ENCODE results near the gene DOCK4. TPM values are rescaled to one million over a fixed set of nuclear protein-coding genes. Genes with fewer than 3 reads are reported as not detected.

The DOCK4 gene
- total RNA-seq, 6 experiments from 2014 or later, result 9.4 to 29.9 (median 22.8) TPM

DNA sequence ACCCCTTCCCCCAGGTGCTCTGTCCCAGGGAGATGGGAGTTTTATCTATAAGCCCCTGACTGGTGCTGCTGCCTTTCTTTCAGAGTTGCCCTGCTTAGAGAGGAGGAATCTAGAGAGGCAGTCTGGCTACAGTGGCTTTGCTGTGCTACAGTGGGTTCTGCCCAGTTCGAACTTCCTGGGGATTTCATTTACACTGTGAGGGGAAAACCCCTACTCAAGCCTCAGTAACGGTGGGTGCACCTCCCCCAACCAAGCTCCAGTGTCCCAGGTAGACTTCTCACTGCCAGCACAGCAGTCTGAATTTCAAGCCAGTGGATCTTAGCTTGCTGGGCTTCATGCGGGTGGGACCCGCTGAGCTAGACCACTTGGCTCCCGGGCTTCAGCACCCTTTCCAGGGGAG is 500.4 kb downstream of the DOCK4 start:
- Histone ChIP-seq H3K9me3 (no peaks in the 10 kb centered on the region), H3K27me3 (no peaks in the 10 kb centered on the region), H3K36me3 (no peaks in the 10 kb centered on the region), H3K4me1 (no peaks in the 10 kb centered on the region), H3K27ac (no peak overlapping the region), H3K4me3 (no peak overlapping the region)
- intact Hi-C loops (cut with DNase I), result no loop called here
- WGBS (ENCODE audit: insufficient coverage, low coverage, low lambda C conversion rate, missing lambda C conversion rate), result 65% methylated on average over 2 of the region's 5 CpGs
- TF ChIP-seq, protein P1, sequence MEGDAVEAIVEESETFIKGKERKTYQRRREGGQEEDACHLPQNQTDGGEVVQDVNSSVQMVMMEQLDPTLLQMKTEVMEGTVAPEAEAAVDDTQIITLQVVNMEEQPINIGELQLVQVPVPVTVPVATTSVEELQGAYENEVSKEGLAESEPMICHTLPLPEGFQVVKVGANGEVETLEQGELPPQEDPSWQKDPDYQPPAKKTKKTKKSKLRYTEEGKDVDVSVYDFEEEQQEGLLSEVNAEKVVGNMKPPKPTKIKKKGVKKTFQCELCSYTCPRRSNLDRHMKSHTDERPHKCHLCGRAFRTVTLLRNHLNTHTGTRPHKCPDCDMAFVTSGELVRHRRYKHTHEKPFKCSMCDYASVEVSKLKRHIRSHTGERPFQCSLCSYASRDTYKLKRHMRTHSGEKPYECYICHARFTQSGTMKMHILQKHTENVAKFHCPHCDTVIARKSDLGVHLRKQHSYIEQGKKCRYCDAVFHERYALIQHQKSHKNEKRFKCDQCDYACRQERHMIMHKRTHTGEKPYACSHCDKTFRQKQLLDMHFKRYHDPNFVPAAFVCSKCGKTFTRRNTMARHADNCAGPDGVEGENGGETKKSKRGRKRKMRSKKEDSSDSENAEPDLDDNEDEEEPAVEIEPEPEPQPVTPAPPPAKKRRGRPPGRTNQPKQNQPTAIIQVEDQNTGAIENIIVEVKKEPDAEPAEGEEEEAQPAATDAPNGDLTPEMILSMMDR (IDR thresholded peaks at IDR 0.05), result no peak
- TF ChIP-seq POLR2A (IDR thresholded peaks at IDR 0.05), result no peak
- no peak for ATAC-seq
- DNase-seq, result no peak

DNA sequence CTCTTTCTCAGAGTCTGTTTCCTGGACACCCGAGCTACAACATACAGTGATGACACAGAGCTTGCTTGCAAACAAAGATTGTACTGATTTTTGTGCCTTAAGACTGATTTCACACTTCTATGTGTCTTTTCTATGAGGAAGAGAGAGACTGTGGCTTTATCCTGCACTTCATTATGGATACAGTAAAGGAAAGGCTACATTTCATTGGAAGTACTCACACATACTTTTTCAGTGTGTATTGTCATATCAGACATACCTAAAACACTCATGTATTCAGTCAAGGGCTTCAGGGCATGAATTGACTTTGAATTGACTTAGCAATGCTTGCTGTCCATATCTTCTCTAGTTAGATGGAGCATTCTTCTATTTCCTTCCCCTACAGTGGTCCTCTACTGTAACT is 508.4 kb downstream of the DOCK4 start:
- Histone ChIP-seq H3K4me3 (no peak overlapping the region), H3K4me1 (no peaks in the 10 kb centered on the region), H3K27me3 (no peaks in the 10 kb centered on the region), H3K27ac (no peak overlapping the region), H3K9me3 (no peaks in the 10 kb centered on the region), H3K36me3 (no peaks in the 10 kb centered on the region)
- intact Hi-C loops (cut with DNase I), result no loop called here
- TF ChIP-seq, protein P1 (IDR thresholded peaks at IDR 0.05), result no peak
- 36% methylated on average over 1 of the region's 1 CpG for WGBS (ENCODE audit: insufficient coverage, low coverage, low lambda C conversion rate, missing lambda C conversion rate)
- ATAC-seq (no peak), DNase-seq (no peak)

DNA sequence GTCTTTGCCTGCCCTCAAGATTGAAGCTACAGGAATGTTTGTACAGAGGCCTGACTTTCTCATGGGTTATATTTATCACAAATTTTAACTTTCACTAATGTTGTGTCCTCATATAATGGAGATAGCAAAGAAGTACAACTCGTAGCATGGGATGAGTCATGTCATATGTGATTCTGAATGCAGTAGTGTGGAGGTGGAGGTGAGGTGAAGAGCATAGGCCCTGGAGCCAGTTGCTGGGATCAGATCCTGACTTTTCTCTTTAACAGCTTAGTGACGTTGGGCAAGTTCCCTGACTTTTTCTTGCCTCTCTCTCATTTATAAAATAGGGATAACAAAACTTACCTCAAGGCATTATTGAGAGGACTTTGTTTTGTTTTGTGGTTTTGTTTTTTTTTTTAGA is 511.8 kb downstream of the DOCK4 start:
- Histone ChIP-seq H3K9me3 (no peaks in the 10 kb centered on the region), H3K27ac (no peak overlapping the region), H3K4me1 (no peaks in the 10 kb centered on the region), H3K27me3 (no peaks in the 10 kb centered on the region), H3K36me3 (no peaks in the 10 kb centered on the region), H3K4me3 (no peak overlapping the region)
- WGBS (ENCODE audit: insufficient coverage, low coverage, low lambda C conversion rate, missing lambda C conversion rate), result 73% methylated on average over 2 of the region's 2 CpGs
- intact Hi-C loops (cut with DNase I), result no loop called here
- ATAC-seq (no peak), DNase-seq (no peak)
- TF ChIP-seq POLR2A (IDR thresholded peaks at IDR 0.05), result no peak
- TF ChIP-seq, protein P1 (IDR thresholded peaks at IDR 0.05), result no peak

DNA sequence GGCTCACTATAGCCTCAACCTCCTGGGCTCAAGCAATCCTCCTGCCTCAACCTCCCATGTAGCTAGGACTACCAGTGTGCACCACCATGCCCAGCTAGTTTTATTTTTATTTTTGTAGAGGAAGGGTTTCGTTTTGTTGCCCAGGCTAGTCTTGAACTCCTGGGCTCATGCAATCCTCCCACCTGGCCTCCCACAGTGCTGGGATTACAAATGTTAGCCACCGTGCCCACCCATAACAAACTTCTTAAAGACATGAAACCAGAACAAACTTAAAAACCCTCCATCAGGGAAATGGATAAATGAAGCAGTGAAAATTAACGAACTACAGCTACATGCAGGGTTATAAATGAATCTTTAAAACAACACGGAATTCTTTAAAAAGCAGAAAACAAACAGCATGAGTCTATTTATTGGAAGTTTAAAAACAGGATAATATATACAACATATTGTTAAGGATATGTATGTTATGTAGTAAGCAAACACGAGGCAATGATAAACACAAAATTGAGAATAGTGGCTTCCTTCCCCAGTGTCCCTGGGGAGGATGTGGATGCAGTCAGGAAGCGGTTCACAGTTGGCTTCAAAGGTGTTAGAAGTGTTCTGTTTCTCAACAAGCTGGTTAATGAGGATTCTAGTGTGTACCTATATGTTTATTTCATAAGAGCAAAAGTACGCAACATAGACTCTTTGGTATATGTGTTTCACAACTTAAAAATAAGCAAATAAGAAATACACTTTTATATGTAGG is 515.7 kb downstream of the DOCK4 start:
- no peak for ATAC-seq
- 60% methylated on average over 7 of the region's 7 CpGs for WGBS (ENCODE audit: insufficient coverage, low coverage, low lambda C conversion rate, missing lambda C conversion rate)
- no peaks in the 10 kb centered on the region for H3K4me1 ChIP-seq
- no peak for TF ChIP-seq POLR2A (IDR thresholded peaks at IDR 0.05)
- TF ChIP-seq, protein P1 (IDR thresholded peaks at IDR 0.05), result no peak
- no peaks in the 10 kb centered on the region for H3K36me3 ChIP-seq
- H3K27ac ChIP-seq, result no peak overlapping the region
- no peak overlapping the region for H3K4me3 ChIP-seq
- DNase-seq, result no peak
- no peaks in the 10 kb centered on the region for H3K27me3 ChIP-seq
- intact Hi-C loops (cut with DNase I), result no loop called here
- H3K9me3 ChIP-seq, result no peaks in the 10 kb centered on the region

DNA sequence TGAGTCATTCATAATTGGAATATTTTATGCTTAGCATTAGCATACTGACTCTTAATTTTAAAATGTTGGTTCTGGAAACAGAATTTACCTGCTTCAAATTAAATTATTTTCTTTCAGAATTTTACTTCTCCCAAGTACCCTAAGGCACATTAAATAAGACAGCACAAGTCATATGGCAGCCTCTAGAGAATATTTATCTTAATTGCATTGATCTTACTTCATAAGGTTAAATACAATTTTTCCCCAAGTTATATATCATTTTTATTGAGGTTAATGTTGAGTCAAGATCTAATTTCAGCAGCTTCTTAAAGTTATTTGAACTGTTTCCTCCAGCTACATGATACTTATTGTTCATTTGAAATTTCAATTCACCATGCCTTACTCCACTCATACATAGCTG is 520.9 kb downstream of the DOCK4 start:
- ATAC-seq (no peak), DNase-seq (no peak)
- H3K9me3 ChIP-seq, result no peaks in the 10 kb centered on the region
- no peaks in the 10 kb centered on the region for H3K27me3 ChIP-seq
- intact Hi-C loops (cut with DNase I), result no loop called here
- no peak overlapping the region for H3K4me3 ChIP-seq
- H3K36me3 ChIP-seq, result no peaks in the 10 kb centered on the region
- no peaks in the 10 kb centered on the region for H3K4me1 ChIP-seq
- no peak for TF ChIP-seq POLR2A (IDR thresholded peaks at IDR 0.05)
- TF ChIP-seq, protein P1 (IDR thresholded peaks at IDR 0.05), result no peak
- no peak overlapping the region for H3K27ac ChIP-seq
